Spleen (tissue), 7 donors: Measurements from ENCODE around the gene ALDH5A1.

Experiments
- CTCF ChIP-seq, 11 experiments: fragments of 200-600 bp in 7 of 11; fragments of 450-650 bp in 4 of 11; sonication (generic) in 4 of 11; IDR thresholded peaks in 8 of 11; conservative IDR thresholded peaks in 3 of 11; 1 replicate in 7 of 11; 2 replicates in 4 of 11; pipeline versions ENCODE4 v1.4.0 to v1.8.0; 2016 to 2021; ENCODE audit warnings: antibody characterized with exemption in 11 of 11, inconsistent platforms in 4 of 11, mild to moderate bottlenecking in 1 of 11
- POLR2A ChIP-seq, 3 donors: fragments of 450-650 bp; IDR thresholded peaks; one replicate each; pipeline ENCODE4 v1.5.1; 2017; ENCODE audit warnings: antibody characterized with exemption in 3 of 3, mild to moderate bottlenecking in 1 of 3
- POLR2AphosphoS5 ChIP-seq, 3 donors: sonication (generic); formaldehyde crosslinking; IDR thresholded peaks; one replicate each; pipeline ENCODE4 v1.5.1; 2017; ENCODE audit warnings: antibody characterized with exemption in 3 of 3
- donor health status: DM: no; HTN: no; CAD: no; lungs with moderate emphysema.
- donor health status: DM: no; HTN: no; CAD: no.
- donor health status: DM: no; HTN: no; CAD: no.

- TF ChIP-seq CTCF (IDR thresholded peaks at IDR 0.05 in 8 of 11, conservative IDR thresholded peaks at IDR 0.05 in 3 of 11) (no peak), POLR2AphosphoS5 (IDR thresholded peaks at IDR 0.05) (no peak), POLR2A (IDR thresholded peaks at IDR 0.05) (no peak)
These were observed 36.6 kb upstream of the ALDH5A1 start for GRCh38 chr6:24458134-24458533.
